GM12874 (cell line): ENCODE results near the gene CDH24.
A peak's percentile ranks its signal among the peaks of the same experiment; 100 is the strongest.

Experiments used
- CTCF ChIP-seq: IDR thresholded peaks from 2 replicates; pipeline ENCODE4 v1.5.1; 2011; ENCODE audit warnings: low read depth, mild to moderate bottlenecking, control low read depth, low read length, moderate library complexity; ENCODE audit not compliant: insufficient read depth

Gene CDH24

GRCh38 chr14:23093991-23094665 is 36.8 kb upstream of the CDH24 start:
- TF ChIP-seq CTCF = peak; percentile 29; the same call in 1 of the 2 replicates

- no peak for TF ChIP-seq CTCF
Observed at GRCh38 chr14:23093526-23093925, 36.2 kb upstream of the CDH24 start.

GRCh38 chr14:23093104-23093503 is 35.8 kb upstream of the CDH24 start:
- TF ChIP-seq CTCF = no peak

GRCh38 chr14:23091294-23092225 is 34.2 kb upstream of the CDH24 start:
- TF ChIP-seq CTCF = no peak

GRCh38 chr14:23090254-23090636 is 32.9 kb upstream of the CDH24 start:
- no peak for TF ChIP-seq CTCF

- TF ChIP-seq CTCF = no peak
Observed at GRCh38 chr14:23089498-23090253, 32.4 kb upstream of the CDH24 start.

- no peak for TF ChIP-seq CTCF
Observed at GRCh38 chr14:23086565-23086964, 29.2 kb upstream of the CDH24 start.
